ENCODE measurements around the gene SYT17. TPM values are rescaled to one million over a fixed set of nuclear protein-coding genes. Genes with fewer than 3 reads are reported as not detected.

SYT17 gene
- polyA plus RNA-seq, 6 donors from 2014 or later = 23.6 to 51.9 (median 33.1) TPM

- H3K9me3 Mint-ChIP-seq = peaks cover 10 to 40% (median 32%) of the 10 kb centered on the region in 7 donors
- H3K27me3 Mint-ChIP-seq = no peaks in the 10 kb centered on the region
- H3K4me3 Mint-ChIP-seq = no peak overlapping the region
- peaks cover 32 to 42% of the 10 kb centered on the region in 2 donors for H3K36me3 Mint-ChIP-seq
- H3K27ac Mint-ChIP-seq = peak overlapping the region in 2 of 6 donors; percentile 56 to 65
- H3K4me1 Mint-ChIP-seq = peaks cover 0 to 3% (median 0%) of the 10 kb centered on the region in 3 donors
- no peak for DNase-seq
- no peak for ATAC-seq (ENCODE audit: low read depth in 2 of 2)
Measured at GRCh38 chr16:19238406-19238805, 70.4 kb downstream of the SYT17 start.

GRCh38 chr16:19239511-19240155 lies 71.6 kb downstream of the SYT17 start:
- no peaks in the 10 kb centered on the region for H3K27me3 Mint-ChIP-seq
- DNase-seq = no peak
- peaks cover 0 to 3% (median 0%) of the 10 kb centered on the region in 3 donors for H3K4me1 Mint-ChIP-seq
- peaks cover 30 to 40% of the 10 kb centered on the region in 2 donors for H3K36me3 Mint-ChIP-seq
- ATAC-seq (ENCODE audit: low read depth in 2 of 2) = no peak
- H3K9me3 Mint-ChIP-seq = peaks cover 10 to 34% (median 25%) of the 10 kb centered on the region in 7 donors
- H3K27ac Mint-ChIP-seq = no peak overlapping the region
- H3K4me3 Mint-ChIP-seq = no peak overlapping the region

- no peak for DNase-seq
- no peak for ATAC-seq (ENCODE audit: low read depth in 2 of 2)
- peaks cover 21 to 32% of the 10 kb centered on the region in 2 donors for H3K36me3 Mint-ChIP-seq
- H3K4me3 Mint-ChIP-seq = no peak overlapping the region
- peaks cover 0 to 3% (median 0%) of the 10 kb centered on the region in 3 donors for H3K4me1 Mint-ChIP-seq
- no peaks in the 10 kb centered on the region for H3K27me3 Mint-ChIP-seq
- no peak overlapping the region for H3K27ac Mint-ChIP-seq
- H3K9me3 Mint-ChIP-seq = peaks cover 4 to 26% (median 16%) of the 10 kb centered on the region in 7 donors
Measured at GRCh38 chr16:19240494-19240893, 72.5 kb downstream of the SYT17 start.

- peaks cover 0 to 3% (median 0%) of the 10 kb centered on the region in 3 donors for H3K4me1 Mint-ChIP-seq
- H3K36me3 Mint-ChIP-seq = peaks cover 11 to 28% of the 10 kb centered on the region in 2 donors
- peaks cover 0 to 16% (median 7%) of the 10 kb centered on the region in 7 donors for H3K9me3 Mint-ChIP-seq
- no peak for DNase-seq
- no peak for ATAC-seq (ENCODE audit: low read depth in 2 of 2)
- no peaks in the 10 kb centered on the region for H3K27me3 Mint-ChIP-seq
- H3K4me3 Mint-ChIP-seq = no peak overlapping the region
- H3K27ac Mint-ChIP-seq = no peak overlapping the region
Measured at GRCh38 chr16:19241512-19241911, 73.5 kb downstream of the SYT17 start.

- H3K27me3 Mint-ChIP-seq = no peaks in the 10 kb centered on the region
- H3K4me1 Mint-ChIP-seq = peaks cover 0 to 3% (median 0%) of the 10 kb centered on the region in 3 donors
- no peak for DNase-seq
- peaks cover 0 to 18% (median 10%) of the 10 kb centered on the region in 7 donors for H3K9me3 Mint-ChIP-seq
- no peak for ATAC-seq (ENCODE audit: low read depth in 2 of 2)
- peak overlapping the region in 1 of 6 donors; percentile 1 for H3K27ac Mint-ChIP-seq
- no peak overlapping the region for H3K4me3 Mint-ChIP-seq
- H3K36me3 Mint-ChIP-seq = peaks cover 9 to 34% of the 10 kb centered on the region in 2 donors
Measured at GRCh38 chr16:19242186-19242585, 74.1 kb downstream of the SYT17 start.

GRCh38 chr16:19242987-19243575 lies 75.0 kb downstream of the SYT17 start:
- H3K36me3 Mint-ChIP-seq = peaks cover 15 to 25% of the 10 kb centered on the region in 2 donors
- no peak for ATAC-seq (ENCODE audit: low read depth in 2 of 2)
- H3K27ac Mint-ChIP-seq = peak overlapping the region in 1 of 6 donors; percentile 52
- H3K27me3 Mint-ChIP-seq = no peaks in the 10 kb centered on the region
- no peak for DNase-seq
- peaks cover 0 to 3% (median 0%) of the 10 kb centered on the region in 3 donors for H3K4me1 Mint-ChIP-seq
- no peak overlapping the region for H3K4me3 Mint-ChIP-seq
- peaks cover 0 to 19% (median 10%) of the 10 kb centered on the region in 7 donors for H3K9me3 Mint-ChIP-seq

- Mint-ChIP-seq H3K4me3 (no peak overlapping the region), H3K36me3 (peaks cover 11 to 16% of the 10 kb centered on the region in 2 donors), H3K27ac (no peak overlapping the region), H3K9me3 (peaks cover 0 to 12% (median 5%) of the 10 kb centered on the region in 7 donors), H3K4me1 (peaks cover 0 to 5% (median 0%) of the 10 kb centered on the region in 3 donors), H3K27me3 (no peaks in the 10 kb centered on the region)
- DNase-seq (no peak), ATAC-seq (ENCODE audit: low read depth in 2 of 2) (no peak)
Measured at GRCh38 chr16:19245326-19245925, 77.4 kb downstream of the SYT17 start.

- no peak overlapping the region for H3K4me3 Mint-ChIP-seq
- DNase-seq (no peak), ATAC-seq (ENCODE audit: low read depth in 2 of 2) (no peak)
- H3K27ac Mint-ChIP-seq = peak overlapping the region in 1 of 6 donors; percentile 8
- H3K36me3 Mint-ChIP-seq = peaks cover 0 to 15% of the 10 kb centered on the region in 2 donors
- H3K4me1 Mint-ChIP-seq = peaks cover 0 to 5% (median 0%) of the 10 kb centered on the region in 3 donors
- H3K9me3 Mint-ChIP-seq = peaks cover 0 to 1% (median 0%) of the 10 kb centered on the region in 7 donors
- peaks cover 0 to 7% (median 0%) of the 10 kb centered on the region in 3 donors for H3K27me3 Mint-ChIP-seq
Measured at GRCh38 chr16:19252904-19253303, 84.9 kb downstream of the SYT17 start.

- peaks cover 0 to 19% of the 10 kb centered on the region in 2 donors for H3K36me3 Mint-ChIP-seq
- H3K27ac Mint-ChIP-seq = no peak overlapping the region
- no peaks in the 10 kb centered on the region for H3K4me1 Mint-ChIP-seq
- H3K27me3 Mint-ChIP-seq = peaks cover 0 to 7% (median 0%) of the 10 kb centered on the region in 3 donors
- no peaks in the 10 kb centered on the region for H3K9me3 Mint-ChIP-seq
- no peak overlapping the region for H3K4me3 Mint-ChIP-seq
- no peak for ATAC-seq (ENCODE audit: low read depth in 2 of 2)
- DNase-seq = no peak
Measured at GRCh38 chr16:19254611-19255010, 86.6 kb downstream of the SYT17 start.

- peaks cover 13 to 58% (median 31%) of the 10 kb centered on the region in 7 donors for H3K9me3 Mint-ChIP-seq
- H3K27me3 Mint-ChIP-seq = no peaks in the 10 kb centered on the region
- no peak for DNase-seq
- H3K4me1 Mint-ChIP-seq = peaks cover 0 to 8% (median 5%) of the 10 kb centered on the region in 3 donors
- ATAC-seq (ENCODE audit: low read depth in 2 of 2) = no peak
- H3K36me3 Mint-ChIP-seq = peaks cover 38 to 51% of the 10 kb centered on the region in 2 donors
- H3K4me3 Mint-ChIP-seq = no peak overlapping the region
- H3K27ac Mint-ChIP-seq = no peak overlapping the region
Measured at GRCh38 chr16:19264123-19264673, 96.2 kb downstream of the SYT17 start.

GRCh38 chr16:19265380-19265930 lies 97.4 kb downstream of the SYT17 start:
- peaks cover 0 to 16% (median 6%) of the 10 kb centered on the region in 3 donors for H3K4me1 Mint-ChIP-seq
- H3K27ac Mint-ChIP-seq = peak overlapping the region in 1 of 6 donors; percentile 1
- no peak overlapping the region for H3K4me3 Mint-ChIP-seq
- H3K36me3 Mint-ChIP-seq = peaks cover 38 to 51% of the 10 kb centered on the region in 2 donors
- DNase-seq (no peak), ATAC-seq (ENCODE audit: low read depth in 2 of 2) (no peak)
- no peaks in the 10 kb centered on the region for H3K27me3 Mint-ChIP-seq
- H3K9me3 Mint-ChIP-seq = peaks cover 13 to 62% (median 33%) of the 10 kb centered on the region in 7 donors

- Mint-ChIP-seq H3K27me3 (no peaks in the 10 kb centered on the region), H3K27ac (no peak overlapping the region), H3K36me3 (peaks cover 38 to 51% of the 10 kb centered on the region in 2 donors), H3K4me1 (peaks cover 0 to 27% (median 6%) of the 10 kb centered on the region in 3 donors), H3K4me3 (no peak overlapping the region), H3K9me3 (peaks cover 13 to 62% (median 33%) of the 10 kb centered on the region in 7 donors)
- ATAC-seq (ENCODE audit: low read depth in 2 of 2) (no peak), DNase-seq (no peak)
Measured at GRCh38 chr16:19266774-19267173, 98.7 kb downstream of the SYT17 start.

GRCh38 chr16:19269098-19269497 lies 101.1 kb downstream of the SYT17 start:
- ATAC-seq (ENCODE audit: low read depth in 2 of 2) (peak in 1 of 2 donors; percentile 53), DNase-seq (no peak)
- H3K27ac Mint-ChIP-seq = peak overlapping the region in 2 of 6 donors; percentile 44 to 91
- H3K4me1 Mint-ChIP-seq = peaks cover 0 to 27% (median 6%) of the 10 kb centered on the region in 3 donors
- H3K36me3 Mint-ChIP-seq = peaks cover 38 to 40% of the 10 kb centered on the region in 2 donors
- peaks cover 11 to 48% (median 35%) of the 10 kb centered on the region in 7 donors for H3K9me3 Mint-ChIP-seq
- peak overlapping the region in 1 of 8 donors; percentile 32 for H3K4me3 Mint-ChIP-seq
- H3K27me3 Mint-ChIP-seq = peaks cover 0 to 4% (median 3%) of the 10 kb centered on the region in 3 donors

All from naive B cell (primary cell).